Omental fat pad (tissue), 4 donors: ENCODE measurements around the gene STUB1. TPM values are rescaled to one million over a fixed set of nuclear protein-coding genes. Genes with fewer than 3 reads are reported as not detected.

Experiments
- ATAC-seq: fragments of 150-250 bp; one replicate; pipeline ENCODE4 v1.9.1; 2016; ENCODE audit warnings: mild to moderate bottlenecking, moderate library complexity; ENCODE audit not compliant: low FRiP score
- DNase-seq: peaks from one replicate; pipeline ENCODE4 v3.0.0-alpha.2; 2019; ENCODE audit warnings: low spot score
- CTCF ChIP-seq, 3 donors: fragments of 450-650 bp; IDR thresholded peaks; one replicate each; pipeline ENCODE4 v1.5.1; 2016 to 2017; ENCODE audit warnings: antibody characterized with exemption in 3 of 3, mild to moderate bottlenecking in 3 of 3, moderate library complexity in 2 of 3
- total RNA-seq, 4 donors: library from RNA; depleted of rRNA; stranded (reverse); fragments of >200 nt; gene quantifications; one replicate each; pipeline ENCODE4 v1.1.0, GENCODE V29; 2016

The STUB1 gene
- total RNA-seq, 4 donors from 2014 or later: 119 to 161 (median 128) TPM

GRCh38 chr16:680967-681745, 946 bp downstream of the STUB1 start:
- no peak for TF ChIP-seq CTCF (IDR thresholded peaks at IDR 0.05)
- DNase-seq (no peak), ATAC-seq (no peak)

GRCh38 chr16:681746-682427, 1.7 kb downstream of the STUB1 start:
- no peak for TF ChIP-seq CTCF (IDR thresholded peaks at IDR 0.05)

GRCh38 chr16:682493-683395, 2.5 kb downstream of the STUB1 start:
- no peak for TF ChIP-seq CTCF (IDR thresholded peaks at IDR 0.05)
- ATAC-seq (no peak), DNase-seq (no peak)

More at GRCh38 chr16:681746-682427, 1.7 kb downstream of the STUB1 start:
- no peak for DNase-seq
- ATAC-seq: no peak

GRCh38 chr16:683396-684070, 3.3 kb downstream of the STUB1 start:
- DNase-seq (no peak), ATAC-seq (no peak)
- no peak for TF ChIP-seq CTCF (IDR thresholded peaks at IDR 0.05)

- ATAC-seq: peak; percentile 67
- DNase-seq: peak; percentile 76
- no peak for TF ChIP-seq CTCF (IDR thresholded peaks at IDR 0.05)
Observed at GRCh38 chr16:684071-684794, 4.0 kb downstream of the STUB1 start, which contains the start of gene JMJD8. Gene JMJD8, minus strand, starts transcription at chr16:684334. Its CDS starts 15 bp downstream, at chr16:684319.
